ENCODE results near the gene FAM81A.
A peak's percentile ranks its signal among the peaks of the same experiment; 100 is the strongest.
"Not testable (repeated sequence)": the region's sequence is repeated elsewhere in the genome, so short reads cannot be mapped to it uniquely, and the experiment has no call there.

The FAM81A gene

DNA sequence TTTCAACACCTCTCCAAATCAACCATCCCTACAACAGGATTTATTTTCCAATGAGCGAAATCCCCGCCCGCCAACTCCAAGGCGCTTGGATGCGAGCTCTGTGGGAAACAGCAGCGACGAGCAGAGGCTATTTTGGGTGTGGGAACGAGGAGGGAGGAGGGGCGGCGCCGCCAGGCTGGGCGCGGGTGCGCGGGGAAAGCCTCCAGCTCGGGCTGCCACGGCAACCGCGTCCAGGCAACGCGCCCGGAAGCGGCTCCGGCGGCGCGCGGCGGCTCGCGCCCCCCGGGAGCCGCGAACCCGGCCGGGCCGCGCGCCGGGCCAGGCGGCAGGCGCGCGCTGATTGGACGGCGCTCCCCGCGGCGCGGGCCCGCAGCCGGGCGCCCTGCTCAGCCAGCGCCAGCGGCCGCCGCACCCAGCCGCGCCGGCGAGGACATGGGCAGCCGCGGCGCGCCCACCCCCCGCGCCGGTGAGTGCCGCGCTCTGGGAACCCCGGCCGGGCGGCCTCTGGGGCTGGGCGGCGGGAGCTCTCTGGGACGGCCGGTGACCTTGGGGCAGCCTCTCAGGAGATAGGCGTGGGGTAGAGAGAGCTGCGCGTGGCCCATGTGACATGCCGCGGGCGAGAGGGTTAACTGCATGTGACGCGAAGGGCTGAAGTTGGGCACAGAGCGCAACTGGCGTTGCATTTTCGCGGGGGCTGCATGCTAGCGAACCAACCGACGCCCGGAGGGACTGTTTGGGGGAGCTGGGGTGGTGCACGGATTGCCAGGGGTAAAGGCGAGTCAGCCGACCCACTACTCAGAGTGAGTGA, at the start of gene FAM81A:
Gene FAM81A (plus strand): TSS at position 370 of the 808 bp plus-strand sequence. CDS start 20,441 bp downstream, outside the sequence.
- peak; percentile 85 for FAIRE-seq
- DNase-seq (ENCODE audit: low spot score): peak; percentile 99

DNA sequence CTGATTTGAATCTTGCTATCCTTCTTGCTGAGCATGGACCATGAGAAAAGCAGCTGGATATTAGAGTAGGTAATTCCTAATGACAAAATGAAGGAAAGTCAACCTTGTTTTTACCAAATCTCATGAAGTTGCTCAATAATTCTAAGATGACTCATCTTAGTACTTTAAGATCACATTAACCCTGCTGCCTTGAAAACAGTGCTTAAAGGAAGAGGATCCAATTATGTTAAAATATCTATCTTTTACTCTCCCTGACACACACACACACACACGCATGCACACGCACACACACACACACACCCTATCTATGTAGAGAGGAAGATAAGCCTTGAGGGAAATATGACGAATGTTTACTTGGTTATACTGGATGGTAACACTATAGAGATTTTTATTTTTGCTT, 49.3 kb upstream of the FAM81A start:
- FAIRE-seq: peak; percentile 67
- no peak for DNase-seq (ENCODE audit: low spot score)

DNA sequence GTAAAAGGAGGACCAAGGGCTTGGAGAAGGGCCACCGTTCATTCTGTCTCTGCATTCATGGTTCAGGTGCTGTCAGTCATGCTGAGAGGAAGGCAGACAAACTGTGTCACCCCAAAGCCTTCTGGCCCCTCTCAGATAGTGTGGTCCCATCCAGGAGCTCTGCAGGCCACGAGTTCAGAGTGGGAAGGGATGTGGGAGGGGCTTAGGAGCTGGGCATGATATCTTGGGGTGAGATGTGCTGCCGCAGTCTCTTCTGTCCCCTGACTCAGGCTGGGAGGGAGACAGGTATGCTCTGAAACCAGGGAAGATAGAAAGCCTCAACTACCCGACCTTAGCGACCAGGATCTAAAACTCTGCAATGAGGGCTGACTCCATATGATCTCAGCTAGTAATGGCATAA, 45.7 kb upstream of the FAM81A start:
- FAIRE-seq (no peak), DNase-seq (ENCODE audit: low spot score) (no peak)

DNA sequence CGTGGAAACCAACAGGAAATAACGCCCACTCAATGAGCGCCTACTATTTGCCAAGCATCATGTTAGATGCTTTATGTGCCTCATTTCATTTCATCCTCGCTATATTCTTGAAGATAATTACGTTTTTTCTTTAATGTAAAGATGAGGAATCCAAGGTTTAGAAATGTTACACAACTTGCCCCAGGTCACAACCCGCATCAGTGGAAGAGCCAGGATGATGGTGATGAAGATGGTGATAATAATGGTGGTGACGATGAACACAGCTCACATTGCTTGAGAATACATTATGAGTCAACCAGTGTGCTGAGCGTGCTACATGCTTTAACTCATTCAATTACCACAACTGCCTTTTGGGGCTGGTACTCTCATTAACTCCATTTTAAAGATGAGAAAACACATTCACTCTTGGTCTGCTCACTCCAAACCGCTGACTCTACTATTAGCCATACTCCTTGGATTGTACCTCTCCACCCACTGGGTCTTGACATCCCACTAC, 43.8 kb upstream of the FAM81A start:
- FAIRE-seq (peak; percentile 85), DNase-seq (ENCODE audit: low spot score) (no peak)

DNA sequence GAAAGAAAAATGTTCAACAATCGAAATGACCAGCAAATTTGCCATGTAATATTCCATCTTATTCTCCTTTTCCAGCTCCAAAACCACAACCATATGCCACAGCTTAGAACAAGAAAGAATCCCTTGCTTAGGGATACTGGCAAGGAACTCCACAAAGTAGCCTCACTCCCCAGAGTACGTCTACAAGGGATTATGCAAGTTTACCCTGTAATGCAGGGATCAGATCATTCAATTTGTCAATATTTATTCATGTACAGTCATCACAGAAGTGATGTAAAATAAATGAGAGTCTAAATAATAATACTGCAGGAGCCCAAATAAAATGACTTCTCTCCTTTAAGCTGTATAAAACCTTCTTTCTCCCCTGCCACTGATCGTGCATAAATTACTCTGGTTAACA, 41.8 kb upstream of the FAM81A start:
- FAIRE-seq: no peak
- DNase-seq (ENCODE audit: low spot score): no peak

DNA sequence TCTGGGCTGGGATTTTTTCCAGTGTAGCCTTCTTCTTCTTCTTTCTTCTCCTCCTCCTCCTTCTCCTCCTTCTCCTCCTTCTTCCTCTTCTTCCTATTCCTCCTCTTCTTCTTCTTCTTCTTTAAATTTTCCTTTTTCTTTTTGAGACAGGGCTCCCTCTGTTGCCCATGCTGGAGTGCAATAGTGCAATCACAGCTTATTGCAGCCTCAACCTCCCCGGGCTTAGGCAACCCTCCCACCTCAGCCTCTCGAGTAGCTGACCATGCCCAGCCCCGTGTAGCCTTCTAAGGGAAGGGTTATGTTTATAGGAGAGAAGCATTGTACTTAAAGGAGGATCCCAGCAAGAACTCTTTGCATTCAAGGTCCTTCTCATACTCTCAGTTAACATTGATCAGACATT, 41.3 kb upstream of the FAM81A start:
- no peak for DNase-seq (ENCODE audit: low spot score)
- no peak for FAIRE-seq

DNA sequence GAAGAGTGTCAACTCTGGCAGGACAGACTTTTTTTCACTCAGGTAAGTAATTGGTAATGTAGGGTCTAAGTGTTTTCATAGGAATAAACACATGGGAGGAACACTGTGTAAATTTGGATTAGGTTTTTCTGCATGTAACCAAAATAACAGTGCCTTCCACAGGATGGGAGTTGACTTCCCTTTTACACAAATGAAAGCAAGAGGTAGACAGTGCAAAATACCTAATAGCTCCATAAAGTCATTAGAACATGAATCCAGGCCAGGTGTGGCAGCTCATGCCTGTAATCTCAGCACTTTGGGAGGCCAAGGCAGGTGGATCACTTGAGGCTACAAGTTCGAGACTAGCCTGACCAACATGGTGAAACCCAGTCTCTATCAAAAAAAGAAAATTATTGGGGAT, 39.8 kb upstream of the FAM81A start:
- DNase-seq (ENCODE audit: low spot score): no peak
- peak; percentile 40 for FAIRE-seq

DNA sequence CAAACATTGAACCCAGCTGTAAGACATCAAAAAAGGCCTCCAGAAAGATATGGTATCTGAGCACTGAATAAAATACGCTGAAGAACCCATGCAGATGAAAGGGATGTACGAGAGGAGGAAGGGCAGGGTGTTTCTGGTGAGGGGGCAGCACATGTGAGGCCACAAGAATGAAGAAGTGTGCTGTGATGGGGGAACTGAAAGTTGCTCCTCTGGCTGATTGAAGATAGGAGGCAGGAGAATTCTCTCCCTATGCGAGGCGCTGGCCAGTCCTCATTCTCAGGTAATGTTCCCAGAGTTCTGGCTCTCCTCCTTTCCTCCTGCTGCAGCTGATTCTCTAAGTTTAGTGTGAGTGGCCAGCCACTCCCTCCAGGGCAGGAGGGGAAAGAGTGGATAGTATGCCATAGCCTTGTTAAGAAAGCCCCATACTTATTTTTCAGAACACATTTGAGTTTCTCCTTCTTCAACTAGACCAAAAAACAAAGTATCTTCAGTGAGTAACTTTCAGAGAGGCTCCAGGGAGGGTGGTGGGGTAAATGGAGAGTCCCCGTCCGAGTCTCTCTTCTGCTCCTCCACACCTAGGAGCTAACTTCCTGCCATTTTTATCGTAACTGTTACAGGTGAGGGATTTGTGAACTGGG, 38.4 kb upstream of the FAM81A start:
- FAIRE-seq (no peak), DNase-seq (ENCODE audit: low spot score) (no peak)

DNA sequence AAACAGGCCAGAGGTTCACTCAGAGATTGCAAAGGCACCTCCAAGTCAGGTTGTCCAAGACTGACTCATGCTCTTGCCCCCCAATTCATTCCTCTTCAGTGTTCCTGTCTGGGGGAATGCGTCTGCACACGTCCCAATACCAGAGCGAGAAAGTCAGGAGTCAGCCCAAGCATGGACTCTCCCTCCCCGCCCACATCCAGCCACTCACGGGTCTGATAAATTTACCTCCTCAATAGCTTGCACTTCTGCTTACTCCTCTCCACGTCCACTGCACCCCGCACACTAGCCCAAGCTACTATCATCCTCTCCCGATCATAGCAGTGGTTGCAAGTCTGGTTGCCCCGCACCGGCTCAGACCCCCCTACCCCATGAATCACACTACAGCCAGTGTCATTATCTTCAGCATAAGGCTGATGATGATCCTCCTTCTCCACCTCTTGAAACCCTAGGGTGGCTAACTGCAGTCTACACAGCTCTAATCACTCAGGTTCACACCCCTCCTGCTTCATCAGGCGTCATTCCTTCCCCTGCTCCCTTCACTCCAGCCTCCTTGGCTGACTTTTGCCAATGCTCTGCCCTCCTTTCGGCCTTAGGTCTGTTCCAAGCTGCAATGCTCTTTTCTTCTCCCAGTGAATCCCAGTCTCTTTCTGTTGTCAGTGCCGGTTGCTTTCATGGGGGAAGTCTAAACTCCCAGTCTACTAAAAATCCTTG, 37.7 kb upstream of the FAM81A start:
- DNase-seq (ENCODE audit: low spot score) (no peak), FAIRE-seq (peak; percentile 37)

DNA sequence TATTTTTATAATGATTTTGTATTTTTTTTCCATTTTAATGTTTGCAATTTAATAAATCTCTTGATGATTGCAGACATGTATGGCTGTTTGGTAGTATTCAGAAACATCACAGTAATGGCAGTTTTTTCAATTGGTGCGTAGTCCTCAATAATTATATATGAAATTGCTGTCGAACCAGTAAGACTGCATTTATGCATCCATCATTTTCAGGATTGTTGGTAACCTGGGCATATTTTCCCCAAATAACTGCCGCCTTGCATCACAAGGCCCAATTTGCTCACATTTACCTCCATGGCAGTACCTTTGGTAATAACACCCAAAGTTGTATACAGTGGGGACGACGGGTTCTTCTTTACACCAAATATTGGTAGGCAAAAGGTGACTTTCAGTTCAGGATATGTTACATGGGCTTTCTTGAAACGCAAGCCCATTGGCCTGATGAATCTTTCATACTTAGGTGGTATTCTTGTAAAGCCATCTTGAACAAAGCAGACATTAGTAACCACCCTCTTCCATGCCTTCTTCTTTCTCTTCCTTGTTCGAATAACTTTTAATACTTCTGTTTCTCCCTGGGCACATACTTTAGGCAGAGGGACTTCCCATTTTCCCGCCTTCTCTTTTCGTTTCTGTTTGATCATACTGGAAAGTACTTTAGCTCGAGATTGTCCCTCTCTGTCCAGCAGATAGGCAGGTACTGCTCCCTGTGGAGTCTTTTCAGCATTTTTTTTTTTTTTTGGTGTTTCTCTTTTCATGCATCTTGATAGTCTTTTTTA, 36.7 kb upstream of the FAM81A start:
- not testable (repeated sequence) for FAIRE-seq; DNase-seq (ENCODE audit: low spot score)

DNA sequence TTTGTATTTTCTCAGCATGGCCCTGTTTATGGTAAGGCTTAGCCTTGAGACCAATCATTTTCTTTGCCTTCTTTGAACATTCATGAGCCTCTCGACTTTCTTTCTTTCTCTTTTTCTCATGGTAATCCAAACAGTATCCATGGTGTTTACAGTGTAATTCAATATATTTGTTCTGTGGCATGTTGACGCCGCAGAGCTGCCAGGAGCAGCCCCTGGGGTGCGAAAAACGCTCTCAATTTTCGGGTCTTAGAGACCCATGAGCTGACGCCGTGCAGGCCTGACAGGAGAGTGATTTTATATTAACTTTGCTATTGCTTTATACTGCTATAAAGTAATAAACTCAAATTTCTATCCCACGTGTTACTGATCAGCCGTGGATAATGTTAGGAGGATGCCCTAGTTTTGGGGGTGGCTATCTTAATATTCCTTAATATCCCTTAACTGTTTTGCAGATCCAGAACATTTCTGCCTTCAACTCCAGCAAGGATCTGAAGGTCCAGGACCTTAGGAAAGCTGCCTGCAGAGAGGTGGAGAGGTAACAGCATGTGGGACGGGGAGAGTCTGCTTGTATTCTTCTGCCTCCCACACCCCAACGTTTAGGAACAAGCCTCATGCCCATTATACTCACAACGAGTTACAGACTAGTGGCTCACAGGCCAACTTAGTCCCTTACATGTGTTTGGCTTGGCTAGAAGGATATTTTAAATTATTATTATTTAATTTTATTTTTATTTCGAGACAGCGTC, 36.0 kb upstream of the FAM81A start:
- no peak for FAIRE-seq
- no peak for DNase-seq (ENCODE audit: low spot score)

DNA sequence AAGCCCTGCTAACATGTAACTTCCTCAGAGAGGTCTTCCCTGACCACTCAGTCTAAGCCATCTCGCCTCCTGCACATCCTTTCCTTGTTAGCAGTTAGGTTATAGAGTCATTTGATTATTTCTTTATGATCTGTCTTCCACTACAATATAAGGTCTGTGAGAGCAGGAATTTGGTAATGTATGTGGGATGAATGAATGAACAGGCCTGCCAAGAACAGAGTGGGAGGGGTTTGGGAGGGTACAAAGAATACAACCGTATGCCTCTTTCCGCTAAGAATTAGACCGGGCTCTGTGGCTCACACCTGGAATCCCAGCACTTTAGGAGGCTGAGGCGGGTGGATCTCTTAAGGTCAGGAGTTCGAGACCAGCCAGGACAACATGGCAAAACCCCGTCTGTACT, 32.9 kb upstream of the FAM81A start:
- DNase-seq (ENCODE audit: low spot score) (no peak), FAIRE-seq (no peak)

DNA sequence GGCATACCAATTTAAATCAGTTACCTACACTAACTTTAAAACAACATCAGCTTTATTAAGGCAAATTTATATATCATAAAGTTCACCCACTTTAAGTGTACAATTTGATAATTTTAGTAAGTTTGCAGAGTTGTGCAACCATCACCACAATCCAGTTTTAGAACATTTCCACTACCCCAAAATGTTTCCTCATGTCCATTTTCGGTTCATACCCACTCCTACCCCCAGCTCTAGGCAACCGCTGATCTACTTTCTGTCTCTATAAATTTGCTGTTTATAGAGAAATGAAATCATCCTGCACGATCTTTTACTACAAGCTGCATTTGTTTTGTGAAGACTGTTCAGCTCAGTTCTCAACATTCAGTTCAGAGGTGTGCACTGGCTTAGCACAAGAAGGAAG, 31.5 kb upstream of the FAM81A start:
- DNase-seq (ENCODE audit: low spot score) (no peak), FAIRE-seq (no peak)

DNA sequence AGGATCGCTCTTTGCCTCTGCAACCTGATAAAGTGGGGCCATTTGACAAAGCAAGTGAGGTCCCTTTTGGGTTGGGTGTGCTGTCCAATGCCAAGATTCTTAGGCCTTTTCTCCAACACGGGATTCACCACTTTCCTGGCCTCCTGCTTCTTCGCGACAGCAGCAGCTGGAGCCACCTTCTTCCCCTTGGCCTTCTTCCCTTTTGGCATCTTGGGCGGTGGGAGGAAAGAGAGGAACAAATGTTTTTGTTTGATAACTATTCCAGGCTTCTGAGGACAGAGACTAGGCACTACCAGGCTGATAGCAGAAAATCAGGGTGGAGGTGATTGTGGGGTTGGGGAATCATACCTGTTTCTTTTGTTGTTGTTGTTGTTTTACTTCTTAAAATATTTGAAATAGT, 30.0 kb upstream of the FAM81A start:
- no peak for FAIRE-seq
- no peak for DNase-seq (ENCODE audit: low spot score)

DNA sequence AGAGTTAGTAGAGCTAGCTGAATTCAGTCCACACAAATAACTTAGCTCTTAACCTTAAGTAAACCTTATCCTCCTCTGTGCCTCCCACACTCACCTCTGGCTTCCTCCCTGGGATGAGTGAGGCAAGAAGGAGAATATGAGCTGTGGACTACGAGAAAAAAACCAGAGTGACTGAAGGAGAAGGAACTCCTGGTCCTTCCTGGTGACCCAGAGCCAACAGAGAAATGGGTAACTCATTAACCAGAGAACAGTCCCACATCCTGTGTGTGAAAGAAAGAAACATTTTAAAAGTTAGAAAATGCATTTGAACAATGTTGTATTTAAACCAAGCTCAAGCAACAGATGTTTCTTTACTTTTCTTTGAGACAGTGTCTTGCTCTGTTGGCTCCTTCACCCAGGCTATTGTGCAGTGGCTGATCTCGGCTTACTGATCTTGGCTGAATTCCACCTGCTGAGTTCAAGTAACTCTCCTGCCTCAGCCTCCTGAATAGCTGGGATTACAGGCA, 27.5 kb upstream of the FAM81A start:
- FAIRE-seq (no peak), DNase-seq (ENCODE audit: low spot score) (no peak)

DNA sequence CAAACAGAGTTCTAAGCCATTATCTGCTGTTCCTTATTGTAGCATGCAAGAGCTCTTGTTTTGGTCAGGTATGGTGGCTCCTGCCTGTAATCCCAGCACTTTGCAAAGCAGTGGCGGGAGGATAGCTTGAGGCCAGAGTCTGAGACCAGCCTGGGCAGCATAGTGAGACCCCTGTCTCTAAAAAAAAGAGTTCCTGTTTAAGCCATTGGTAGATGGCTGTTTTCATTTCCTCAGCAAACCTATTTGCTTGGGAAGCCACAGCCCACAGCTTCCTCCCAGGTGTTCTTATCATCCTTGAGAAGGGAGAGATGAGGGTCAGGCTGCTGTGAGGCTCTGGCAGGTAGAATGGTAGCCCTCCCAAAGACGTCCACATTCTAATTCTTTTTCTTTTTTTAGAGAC, 24.4 kb upstream of the FAM81A start:
- DNase-seq (ENCODE audit: low spot score) (no peak), FAIRE-seq (no peak)

DNA sequence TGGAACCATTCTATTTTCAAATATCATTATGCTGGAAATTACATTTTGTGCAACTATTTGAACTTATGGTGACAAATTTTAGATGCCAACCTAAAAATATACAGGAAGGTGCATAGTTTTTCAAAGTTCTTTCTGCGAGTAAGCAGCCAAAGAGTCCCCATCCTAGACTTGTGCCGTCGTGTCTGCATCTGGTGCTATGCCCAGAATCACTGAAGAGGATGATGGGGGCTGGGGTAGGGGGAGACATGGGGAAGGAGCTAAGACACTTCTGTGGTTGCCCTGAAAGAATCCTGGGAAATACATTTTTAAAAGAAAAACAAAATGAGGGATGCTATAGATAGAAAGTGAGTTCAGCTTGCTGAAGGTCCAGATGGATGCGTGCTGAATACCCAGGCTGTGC, 21.2 kb upstream of the FAM81A start:
- DNase-seq (ENCODE audit: low spot score): no peak

DNA sequence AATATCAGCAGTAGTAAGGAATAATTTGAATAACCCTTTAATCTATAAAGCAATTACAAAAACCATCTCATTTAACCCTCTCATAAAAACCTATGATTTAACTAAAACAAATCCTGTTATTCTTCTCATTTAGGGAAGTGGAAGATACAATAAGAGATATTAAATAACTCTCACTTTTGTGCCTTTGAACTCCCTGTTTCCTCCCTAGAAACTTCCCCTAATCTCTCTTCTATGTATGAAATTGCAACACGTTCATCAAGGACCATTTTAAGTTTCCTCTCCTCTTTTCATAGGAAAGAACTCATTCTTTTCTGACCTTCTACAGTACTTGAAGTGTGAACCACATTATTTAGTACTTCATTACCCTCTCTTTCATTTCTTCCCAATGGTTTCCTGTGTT, 18.8 kb upstream of the FAM81A start:
- FAIRE-seq: no peak
- no peak for DNase-seq (ENCODE audit: low spot score)

More for the DNA sequence above, 21.2 kb upstream of the FAM81A start:
- FAIRE-seq: no peak

DNA sequence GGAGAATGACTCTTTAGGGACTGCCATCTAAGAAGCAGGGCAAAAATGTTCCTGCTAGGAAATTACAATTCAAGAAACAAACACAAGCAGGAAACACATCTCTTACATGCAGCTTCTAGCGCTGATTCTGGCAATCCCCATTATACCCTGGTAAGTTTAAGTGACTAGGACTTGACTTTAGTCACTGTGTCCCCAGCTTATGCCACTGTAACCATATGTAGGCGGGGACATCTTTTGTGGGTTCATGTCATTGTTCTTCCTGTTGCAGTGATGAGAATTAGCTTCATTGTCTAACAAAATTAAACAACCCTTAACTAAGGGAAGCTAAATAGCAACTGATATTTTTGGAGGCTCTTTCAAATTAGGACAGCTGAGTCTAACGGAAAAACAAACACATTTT, 17.9 kb upstream of the FAM81A start:
- DNase-seq (ENCODE audit: low spot score) (no peak), FAIRE-seq (no peak)

DNA sequence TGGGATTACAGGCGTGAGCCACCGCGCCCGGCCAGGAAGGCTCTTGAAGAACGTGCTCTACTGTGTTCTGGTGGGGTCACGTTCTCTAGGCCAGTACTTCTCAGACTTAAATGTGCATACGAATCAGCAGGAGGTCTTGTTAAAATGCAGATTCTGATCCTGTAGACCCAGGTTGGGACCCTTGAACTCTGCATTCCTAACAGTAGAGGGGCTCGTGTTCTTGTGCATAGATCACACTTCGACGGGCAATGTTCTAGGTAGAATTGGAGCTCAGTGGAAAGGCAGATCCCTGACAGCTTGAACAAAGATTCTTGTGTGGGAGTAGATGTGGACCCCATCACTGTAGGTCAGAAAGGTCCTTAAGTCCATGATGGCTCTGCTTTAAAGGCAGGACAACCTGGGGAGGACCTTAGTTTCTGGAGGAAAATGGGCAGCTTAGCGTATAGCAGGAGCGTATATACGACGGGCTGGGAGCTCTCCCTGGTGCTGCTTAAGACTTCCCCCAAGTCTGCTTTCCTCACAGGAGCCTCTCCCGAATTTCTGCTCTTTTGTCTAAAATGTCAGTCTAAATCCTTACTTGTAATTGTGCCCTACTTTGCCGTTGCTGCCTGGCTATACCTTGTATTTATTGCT, 16.9 kb upstream of the FAM81A start:
- FAIRE-seq (no peak), DNase-seq (ENCODE audit: low spot score) (peak; percentile 38)
